Spleen (tissue), 11 donors: ENCODE measurements around the gene AP1AR. TPM values are rescaled to one million over a fixed set of nuclear protein-coding genes. Genes with fewer than 3 reads are reported as not detected.
"Not testable (repeated sequence)": the region's sequence is repeated elsewhere in the genome, so short reads cannot be mapped to it uniquely, and the experiment has no call there.

Source experiments
- DNase-seq: peaks from one replicate; pipeline ENCODE4 v3.0.0-alpha.2; 2020
- H3K27ac ChIP-seq, 8 donors: fragments of 200-600 bp; sonication (generic) in 7 of 8; 1 replicate in 4 of 8; 2 replicates in 4 of 8; pipeline versions ENCODE4 v1.5.0 to v1.8.0; 2016 to 2021; ENCODE audit warnings: inconsistent platforms in 4 of 8, mild to moderate bottlenecking in 4 of 8, moderate library complexity in 1 of 8
- H3K27me3 ChIP-seq, 7 donors: fragments of 200-600 bp; sonication (generic) in 6 of 7; replicated peaks in 1 of 7; 1 replicate in 4 of 7; 2 replicates in 3 of 7; pipeline versions ENCODE4 v1.5.0 to v1.8.0; 2016 to 2021; ENCODE audit warnings: inconsistent platforms in 3 of 7, mild to moderate bottlenecking in 1 of 7
- H3K36me3 ChIP-seq, 6 donors: fragments of 200-600 bp; sonication (generic) in 5 of 6; 1 replicate in 4 of 6; 2 replicates in 2 of 6; pipeline versions ENCODE4 v1.5.0 to v1.8.0; 2016 to 2021; ENCODE audit warnings: inconsistent platforms in 2 of 6
- H3K4me1 ChIP-seq, 6 donors: fragments of 200-600 bp; sonication (generic) in 5 of 6; 1 replicate in 3 of 6; 2 replicates in 3 of 6; pipeline versions ENCODE4 v1.5.0 to v1.8.0; 2016 to 2021; ENCODE audit warnings: inconsistent platforms in 3 of 6
- H3K4me3 ChIP-seq, 8 donors: fragments of 200-600 bp; sonication (generic) in 7 of 8; 1 replicate in 4 of 8; 2 replicates in 4 of 8; pipeline versions ENCODE4 v1.5.0 to v1.8.0; 2016 to 2021; ENCODE audit warnings: inconsistent platforms in 4 of 8, mild to moderate bottlenecking in 4 of 8, moderate library complexity in 2 of 8
- H3K9me3 ChIP-seq, 8 donors: fragments of 200-600 bp; sonication (generic) in 7 of 8; 1 replicate in 4 of 8; 2 replicates in 4 of 8; pipeline versions ENCODE4 v1.5.0 to v1.8.0; 2016 to 2021; ENCODE audit warnings: inconsistent platforms in 4 of 8
- POLR2A ChIP-seq, 3 donors: fragments of 450-650 bp; IDR thresholded peaks; one replicate each; pipeline ENCODE4 v1.5.1; 2017; ENCODE audit warnings: antibody characterized with exemption in 3 of 3, mild to moderate bottlenecking in 1 of 3
- POLR2AphosphoS5 ChIP-seq, 3 donors: sonication (generic); formaldehyde crosslinking; IDR thresholded peaks; one replicate each; pipeline ENCODE4 v1.5.1; 2017; ENCODE audit warnings: antibody characterized with exemption in 3 of 3
- WGBS, 5 donors: extraction: QIAGEN DNeasy Blood & Tissue Kit in 3 of 5; methylation state at CpG; one replicate each; pipeline versions ENCODE4 v1.1.5 to v1.1.7; 2013 to 2018; 5-methylcytosine and 5-hydroxymethylcytosine counted together
- intact Hi-C: fragments of 100-400 bp; cut with DNase I; formaldehyde crosslinking; loops from one replicate; pipeline ENCODE4 v1.15.0; 2023; ENCODE audit warnings: low total_unique reads
- polyA plus RNA-seq, 3 donors: library from polyadenylated mRNA; stranded (reverse); fragments of 200-250 nt; gene quantifications; one replicate each; pipeline ENCODE4 v1.2.1, GENCODE V29; 2013
- total RNA-seq, 7 donors: library from RNA; depleted of rRNA in 3 of 7; stranded (reverse); fragments of >200 nt in 3 of 7; fragmentation: NEBNext Ultra II Directional in 4 of 7; extraction: Animal tissue kit (Norgen Biotek cat#: 25700) in 4 of 7; gene quantifications; one replicate each; pipeline versions ENCODE4 v1.1.0 to v1.2.1, GENCODE V29; 2016 to 2021
- TF ChIP-seq, protein P1 (sequence below), 11 experiments: fragments of 200-600 bp in 7 of 11; fragments of 450-650 bp in 4 of 11; sonication (generic) in 4 of 11; IDR thresholded peaks in 8 of 11; conservative IDR thresholded peaks in 3 of 11; 1 replicate in 7 of 11; 2 replicates in 4 of 11; pipeline versions ENCODE4 v1.4.0 to v1.8.0; 2016 to 2021; ENCODE audit warnings: antibody characterized with exemption in 11 of 11, inconsistent platforms in 4 of 11, mild to moderate bottlenecking in 1 of 11
- donor health status: healthy with polysubstance abuse.
- donor health status: DM: no; HTN: no; CAD: no; lungs with moderate emphysema.
- donor health status: DM: no; HTN: no; CAD: no.
- donor health status: Bipolar disorder and iron deficiency.
- donor health status: healthy.
- donor health status: DM: no; HTN: no; CAD: no.
- donor health status: DM: yes; HTN: yes; CAD: no.

Gene AP1AR
- total and polyA plus RNA-seq, 10 donors, result 9.7 to 32.4 (median 21.5) TPM

DNA sequence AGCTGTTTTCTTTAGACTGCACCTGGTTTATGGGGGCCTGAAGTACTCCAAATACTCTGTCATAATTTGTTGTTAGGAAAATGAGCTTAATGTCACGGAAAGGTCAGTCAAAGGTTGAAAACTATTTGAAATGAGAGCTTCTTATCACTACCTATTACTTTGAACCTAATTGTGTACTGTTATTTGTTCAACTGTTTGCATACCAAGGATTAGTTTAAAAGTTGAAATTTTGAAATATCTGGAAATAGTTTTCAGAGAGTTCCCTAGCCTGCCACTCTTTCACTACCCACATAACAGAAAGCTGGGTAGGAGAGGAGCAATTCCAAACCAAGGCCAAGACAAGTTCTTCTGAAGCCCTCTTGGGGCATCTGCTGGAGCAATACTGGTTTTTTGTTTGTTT lies 28.0 kb upstream of the AP1AR start:
- no peak for DNase-seq
- Histone ChIP-seq H3K36me3 (no peaks in the 10 kb centered on the region), H3K4me1 (no peaks in the 10 kb centered on the region), H3K27me3 (no peaks in the 10 kb centered on the region), H3K9me3 (no peaks in the 10 kb centered on the region), H3K27ac (no peak overlapping the region), H3K4me3 (no peak overlapping the region)
- intact Hi-C loops, result no loop called here
- WGBS, 5 donors, result 91 to 95% (median 92%) methylated on average over 1 of the region's 1 CpG
- TF ChIP-seq POLR2A (IDR thresholded peaks at IDR 0.05), result no peak
- TF ChIP-seq, protein P1, sequence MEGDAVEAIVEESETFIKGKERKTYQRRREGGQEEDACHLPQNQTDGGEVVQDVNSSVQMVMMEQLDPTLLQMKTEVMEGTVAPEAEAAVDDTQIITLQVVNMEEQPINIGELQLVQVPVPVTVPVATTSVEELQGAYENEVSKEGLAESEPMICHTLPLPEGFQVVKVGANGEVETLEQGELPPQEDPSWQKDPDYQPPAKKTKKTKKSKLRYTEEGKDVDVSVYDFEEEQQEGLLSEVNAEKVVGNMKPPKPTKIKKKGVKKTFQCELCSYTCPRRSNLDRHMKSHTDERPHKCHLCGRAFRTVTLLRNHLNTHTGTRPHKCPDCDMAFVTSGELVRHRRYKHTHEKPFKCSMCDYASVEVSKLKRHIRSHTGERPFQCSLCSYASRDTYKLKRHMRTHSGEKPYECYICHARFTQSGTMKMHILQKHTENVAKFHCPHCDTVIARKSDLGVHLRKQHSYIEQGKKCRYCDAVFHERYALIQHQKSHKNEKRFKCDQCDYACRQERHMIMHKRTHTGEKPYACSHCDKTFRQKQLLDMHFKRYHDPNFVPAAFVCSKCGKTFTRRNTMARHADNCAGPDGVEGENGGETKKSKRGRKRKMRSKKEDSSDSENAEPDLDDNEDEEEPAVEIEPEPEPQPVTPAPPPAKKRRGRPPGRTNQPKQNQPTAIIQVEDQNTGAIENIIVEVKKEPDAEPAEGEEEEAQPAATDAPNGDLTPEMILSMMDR (IDR thresholded peaks at IDR 0.05 in 8 of 11, conservative IDR thresholded peaks at IDR 0.05 in 3 of 11), result no peak
- TF ChIP-seq POLR2AphosphoS5 (IDR thresholded peaks at IDR 0.05), result no peak

DNA sequence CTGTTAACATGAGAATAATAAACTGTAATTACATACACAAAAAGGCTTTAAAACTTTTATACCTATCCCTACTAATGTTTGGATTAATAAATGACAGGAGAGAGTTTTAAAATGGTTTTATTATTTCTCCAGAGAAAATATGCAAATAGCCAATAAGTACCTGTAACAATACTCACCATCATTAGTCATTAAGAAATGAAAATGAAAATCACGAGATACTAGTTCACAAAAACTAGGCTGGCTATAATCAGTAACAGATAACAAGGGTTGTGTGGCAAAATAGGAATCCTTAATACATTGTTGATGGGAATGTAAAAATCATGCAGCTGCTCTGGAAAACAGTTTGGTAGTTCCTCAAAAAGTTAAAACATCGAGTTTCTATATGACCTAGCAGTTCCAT lies 25.2 kb upstream of the AP1AR start:
- Histone ChIP-seq H3K4me1 (no peaks in the 10 kb centered on the region), H3K27ac (no peak overlapping the region), H3K4me3 (no peak overlapping the region), H3K9me3 (no peaks in the 10 kb centered on the region), H3K27me3 (no peaks in the 10 kb centered on the region), H3K36me3 (no peaks in the 10 kb centered on the region)
- no peak for TF ChIP-seq POLR2AphosphoS5 (IDR thresholded peaks at IDR 0.05)
- TF ChIP-seq, protein P1 (IDR thresholded peaks at IDR 0.05 in 8 of 11, conservative IDR thresholded peaks at IDR 0.05 in 3 of 11), result no peak
- TF ChIP-seq POLR2A (IDR thresholded peaks at IDR 0.05), result no peak
- 64 to 71% (median 66%) methylated on average over 2 of the region's 2 CpGs for WGBS, 5 donors
- DNase-seq, result no peak
- intact Hi-C loops, result no loop called here

DNA sequence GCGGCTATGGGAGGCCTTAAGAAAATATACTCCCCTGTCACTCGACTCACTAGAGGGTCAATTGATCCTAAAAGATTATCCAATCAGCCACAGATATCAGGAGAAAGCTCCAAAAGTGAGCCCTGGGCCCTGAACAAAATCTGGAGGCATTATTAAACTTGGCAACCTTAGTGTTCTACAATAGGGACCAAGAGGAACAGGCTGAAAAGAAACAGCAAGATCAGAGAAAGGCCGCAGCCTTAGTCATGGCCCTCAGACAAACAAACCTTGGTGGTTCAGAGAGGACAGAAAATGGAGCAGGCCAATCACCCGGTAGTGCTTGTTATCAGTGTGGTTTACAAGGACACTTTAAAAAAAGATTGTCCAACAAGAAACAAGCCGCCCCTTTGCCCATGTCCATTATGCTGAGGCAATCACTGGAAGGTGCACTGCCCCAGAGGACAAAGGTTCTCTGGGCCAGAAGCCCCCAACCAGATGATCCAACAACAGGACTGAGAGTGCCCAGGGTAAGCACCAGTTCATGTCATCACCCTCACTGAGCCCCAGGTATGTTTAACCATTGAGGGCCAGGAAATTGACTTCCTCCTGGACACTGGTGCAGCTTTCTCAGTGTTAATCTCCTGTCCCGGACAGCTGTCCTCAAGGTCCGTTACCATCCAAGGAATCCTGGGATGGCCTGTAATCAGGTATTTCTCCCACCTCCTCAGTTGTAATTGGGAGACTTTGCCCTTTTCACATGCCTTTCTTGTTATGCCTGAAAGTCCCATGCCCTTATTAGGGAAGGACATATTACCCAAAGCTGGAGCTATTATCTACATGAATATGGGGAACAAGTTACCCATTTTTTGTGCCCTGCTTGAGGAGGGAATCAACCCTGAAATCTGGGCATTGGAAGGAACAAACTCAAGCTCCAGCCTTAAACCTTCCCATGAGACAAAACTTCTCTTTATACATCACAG lies 23.2 kb upstream of the AP1AR start:
- H3K27ac ChIP-seq, H3K27me3 ChIP-seq, H3K4me3 ChIP-seq, H3K9me3 ChIP-seq, DNase-seq, H3K4me1 ChIP-seq, intact Hi-C loops, H3K36me3 ChIP-seq: not testable (repeated sequence)
- WGBS, 5 donors, result 78 to 91% (median 87%) methylated on average over 7 of the region's 7 CpGs

DNA sequence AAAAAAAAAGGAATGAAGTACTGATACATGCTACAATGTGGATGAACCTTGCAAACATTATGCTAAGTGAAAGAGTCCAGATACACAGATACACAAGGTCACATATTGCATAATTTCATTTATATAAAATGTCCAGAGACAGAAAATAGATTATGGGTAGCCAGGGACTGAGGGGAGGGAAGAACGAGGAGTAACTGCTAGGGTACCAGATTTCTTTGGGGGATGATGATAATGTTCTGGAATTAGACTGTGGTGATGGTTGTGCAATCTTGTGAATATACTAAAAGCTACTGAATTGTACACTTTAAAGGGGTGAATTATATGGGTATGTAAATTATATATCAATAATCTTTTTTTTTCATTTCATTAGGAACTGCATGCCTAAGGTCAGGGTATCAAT lies 20.8 kb upstream of the AP1AR start:
- H3K4me3 ChIP-seq, result no peak overlapping the region
- intact Hi-C loops, result no loop called here
- peaks cover 0 to 10% (median 0%) of the 10 kb centered on the region in 6 donors for H3K4me1 ChIP-seq
- DNase-seq, result no peak
- no peaks in the 10 kb centered on the region for H3K27me3 ChIP-seq
- whole genome bisulfite sequencing, 5 donors, result 83 to 95% (median 85%) methylated on average over 1 of the region's 1 CpG
- no peaks in the 10 kb centered on the region for H3K36me3 ChIP-seq
- H3K9me3 ChIP-seq, result no peaks in the 10 kb centered on the region
- TF ChIP-seq, protein P1 (IDR thresholded peaks at IDR 0.05 in 8 of 11, conservative IDR thresholded peaks at IDR 0.05 in 3 of 11), result no peak
- TF ChIP-seq POLR2A (IDR thresholded peaks at IDR 0.05) (no peak), POLR2AphosphoS5 (IDR thresholded peaks at IDR 0.05) (no peak)
- H3K27ac ChIP-seq, result no peak overlapping the region
